ENCODE measurements around the gene GPC1.

Gene GPC1

DNA sequence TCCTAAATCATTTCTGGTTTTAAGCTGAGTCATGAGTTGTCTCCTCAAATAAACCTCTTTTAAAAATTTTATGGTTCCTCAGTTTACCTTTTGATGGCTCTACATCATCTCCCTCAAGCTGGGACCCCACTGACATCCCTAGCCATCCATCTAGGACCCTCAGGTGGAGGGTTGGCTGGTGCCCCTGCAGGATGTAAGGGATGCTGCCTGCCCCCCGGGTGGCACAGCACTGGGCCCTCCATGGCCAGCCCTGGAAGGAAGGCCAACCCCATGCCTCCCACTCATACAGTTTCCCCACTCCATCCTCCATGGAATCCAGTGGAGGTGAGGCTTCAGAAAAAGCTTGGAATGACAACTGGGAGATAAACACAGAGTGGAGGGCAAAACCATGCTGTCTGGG, 17.2 kb upstream of the GPC1 start:
- H3K36me3 Mint-ChIP-seq = peaks cover 7% of the 10 kb centered on the region
- H3K4me3 Mint-ChIP-seq = no peak overlapping the region
- H3K27ac Mint-ChIP-seq = no peak overlapping the region
- peaks cover 7% of the 10 kb centered on the region for H3K27me3 Mint-ChIP-seq
- H3K9me3 Mint-ChIP-seq = peaks cover 10% of the 10 kb centered on the region
- no peak for ATAC-seq
- H3K4me1 Mint-ChIP-seq = no peaks in the 10 kb centered on the region

DNA sequence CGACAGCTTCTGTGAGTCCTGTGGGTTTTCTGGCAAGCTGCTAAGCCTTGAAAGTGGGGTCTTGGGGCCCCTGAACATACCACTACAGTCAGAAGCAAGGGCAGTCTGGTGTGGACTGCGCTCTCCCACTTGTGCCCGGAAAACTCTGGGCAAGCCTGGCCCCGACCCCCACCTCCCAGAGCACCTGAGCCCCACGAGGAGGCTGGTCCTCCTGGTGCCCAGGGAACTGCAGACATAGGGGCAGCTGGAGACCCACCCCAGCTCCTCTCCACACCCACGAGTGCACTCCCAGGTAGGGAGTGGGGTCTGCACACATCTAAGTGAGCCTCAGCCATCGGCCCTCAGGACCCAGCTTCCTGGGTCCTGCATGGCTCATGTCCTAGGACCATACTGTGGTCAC, 16.2 kb upstream of the GPC1 start:
- Mint-ChIP-seq H3K36me3 (peaks cover 7% of the 10 kb centered on the region), H3K4me3 (no peak overlapping the region), H3K27ac (no peak overlapping the region), H3K9me3 (peaks cover 10% of the 10 kb centered on the region), H3K27me3 (peaks cover 7% of the 10 kb centered on the region), H3K4me1 (no peaks in the 10 kb centered on the region)
- no peak for ATAC-seq

DNA sequence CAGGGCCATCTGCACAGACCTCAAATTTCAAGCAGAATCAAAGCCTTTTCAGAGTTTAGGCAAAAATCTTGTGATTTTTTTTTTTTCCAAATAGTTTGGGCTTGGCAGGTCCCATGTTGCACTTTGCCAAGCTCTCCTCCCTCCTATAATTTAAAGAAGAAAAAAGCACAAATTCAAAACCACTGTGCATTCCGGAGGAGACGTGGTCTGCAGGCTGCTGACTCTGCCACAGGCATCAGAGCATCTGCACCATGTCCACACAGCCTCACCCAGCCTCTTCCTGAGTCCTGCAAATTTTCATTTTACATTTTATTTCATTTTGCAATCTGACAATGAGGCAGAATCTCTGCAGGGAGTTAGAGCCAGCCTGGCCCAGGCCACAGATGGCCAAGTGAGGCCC, 15.7 kb upstream of the GPC1 start:
- peaks cover 7% of the 10 kb centered on the region for H3K27me3 Mint-ChIP-seq
- H3K9me3 Mint-ChIP-seq = peaks cover 10% of the 10 kb centered on the region
- H3K27ac Mint-ChIP-seq = no peak overlapping the region
- H3K4me3 Mint-ChIP-seq = no peak overlapping the region
- ATAC-seq = no peak
- no peaks in the 10 kb centered on the region for H3K4me1 Mint-ChIP-seq
- H3K36me3 Mint-ChIP-seq = peaks cover 7% of the 10 kb centered on the region

DNA sequence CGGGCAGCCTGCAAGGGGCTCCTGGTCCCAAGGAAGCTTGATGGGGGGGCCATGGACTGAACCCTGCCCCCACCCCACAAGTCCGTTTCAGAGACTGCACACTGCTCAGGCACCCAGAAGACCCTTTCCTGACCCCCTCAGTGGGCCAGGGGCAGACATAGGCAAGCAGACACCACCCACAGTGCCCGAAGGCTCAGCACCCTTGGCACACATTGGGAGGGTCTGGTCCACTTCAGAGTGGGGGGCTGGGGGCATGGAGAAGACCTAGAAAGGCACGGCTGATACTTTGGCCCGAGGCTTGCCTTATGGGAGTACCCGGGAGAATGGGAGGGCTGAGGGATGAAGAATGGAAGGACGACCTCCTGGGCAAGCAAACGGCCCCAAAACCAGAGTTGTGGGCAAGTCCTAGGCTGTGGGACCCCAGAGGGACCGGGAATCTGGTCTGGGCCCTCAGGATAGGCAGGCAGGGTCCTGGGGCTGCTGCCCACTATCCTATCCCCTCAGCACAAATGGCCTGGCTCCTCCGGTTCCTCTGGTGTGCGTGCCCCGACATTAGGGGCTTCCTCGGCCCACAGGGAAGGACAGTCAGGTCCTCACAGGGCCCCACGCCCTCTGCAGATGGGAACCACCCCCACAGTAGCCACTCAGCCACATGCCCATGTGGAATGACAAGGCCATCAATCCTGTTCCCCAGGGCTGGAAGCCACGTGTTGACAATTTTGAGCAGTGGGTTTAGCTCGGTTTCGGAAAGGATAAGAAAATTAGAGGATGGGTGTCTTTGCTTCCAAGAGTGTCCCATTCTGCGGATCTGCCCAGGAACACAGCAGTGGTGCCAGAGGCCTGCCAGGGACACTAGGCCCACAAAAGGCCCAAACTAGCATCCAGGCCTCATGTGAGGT, 15.0 kb upstream of the GPC1 start:
- H3K9me3 Mint-ChIP-seq = peaks cover 14% of the 10 kb centered on the region

DNA sequence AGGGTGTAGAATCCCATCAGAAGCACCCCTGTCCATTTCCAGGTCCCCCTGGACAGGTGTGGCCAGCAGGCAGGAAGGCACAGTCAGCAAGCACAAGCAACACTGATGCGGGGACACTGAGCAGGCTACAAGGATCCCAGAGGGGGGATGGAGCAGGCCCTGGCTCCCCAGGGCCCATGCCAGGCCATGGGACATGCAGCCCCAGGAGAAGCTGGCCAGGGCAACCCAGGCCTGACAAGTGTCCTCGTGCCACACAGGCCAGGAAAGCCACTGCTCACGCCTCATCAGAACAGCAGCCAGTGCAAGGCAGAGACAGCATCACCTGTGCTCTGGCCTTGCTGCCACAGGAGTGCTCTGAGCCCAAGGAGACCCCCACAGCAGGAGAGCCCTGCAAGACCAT, 14.1 kb upstream of the GPC1 start:
- Mint-ChIP-seq H3K27ac (no peak overlapping the region), H3K4me3 (no peak overlapping the region), H3K36me3 (peaks cover 7% of the 10 kb centered on the region), H3K4me1 (no peaks in the 10 kb centered on the region), H3K9me3 (peaks cover 19% of the 10 kb centered on the region), H3K27me3 (peaks cover 7% of the 10 kb centered on the region)
- ATAC-seq = no peak

More for the DNA sequence above, 15.0 kb upstream of the GPC1 start:
- H3K4me1 Mint-ChIP-seq = no peaks in the 10 kb centered on the region
- no peak overlapping the region for H3K27ac Mint-ChIP-seq
- no peak overlapping the region for H3K4me3 Mint-ChIP-seq
- peaks cover 7% of the 10 kb centered on the region for H3K27me3 Mint-ChIP-seq
- no peak for ATAC-seq
- H3K36me3 Mint-ChIP-seq = peaks cover 7% of the 10 kb centered on the region

DNA sequence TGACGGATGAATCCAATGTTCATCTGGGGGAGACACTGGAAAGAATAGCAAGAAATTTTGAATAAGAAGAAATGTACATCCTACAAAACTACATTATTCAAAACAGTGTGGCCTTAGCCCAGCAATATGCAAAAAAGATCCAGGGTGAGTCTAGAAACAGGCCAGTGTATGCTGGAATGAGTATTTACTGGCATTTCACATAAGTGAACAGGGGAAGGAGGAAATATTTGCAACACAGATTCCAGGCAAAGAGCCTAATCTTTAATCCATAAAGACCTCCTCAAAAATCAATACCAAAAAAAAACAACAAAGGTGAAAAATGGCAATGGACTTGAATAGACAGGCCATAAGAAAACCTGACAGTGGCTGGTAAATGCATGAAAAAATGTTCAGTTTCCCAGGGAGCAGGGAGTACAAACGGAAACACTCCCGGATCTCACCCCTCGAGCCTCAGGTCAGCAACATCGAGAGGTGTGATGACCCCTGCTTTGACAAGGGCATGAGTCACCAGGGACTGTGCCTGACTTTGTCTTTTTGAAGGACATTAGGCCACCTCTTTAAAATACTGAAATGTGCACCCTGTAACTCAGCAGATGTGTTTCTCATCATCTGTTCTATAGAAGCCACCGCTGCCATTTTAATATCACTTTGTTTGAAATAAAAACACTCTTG, 12.7 kb upstream of the GPC1 start:
- Mint-ChIP-seq H3K4me1 (no peaks in the 10 kb centered on the region), H3K27ac (no peak overlapping the region), H3K27me3 (peaks cover 12% of the 10 kb centered on the region), H3K36me3 (peaks cover 7% of the 10 kb centered on the region), H3K9me3 (peaks cover 19% of the 10 kb centered on the region), H3K4me3 (no peak overlapping the region)
- no peak for ATAC-seq

DNA sequence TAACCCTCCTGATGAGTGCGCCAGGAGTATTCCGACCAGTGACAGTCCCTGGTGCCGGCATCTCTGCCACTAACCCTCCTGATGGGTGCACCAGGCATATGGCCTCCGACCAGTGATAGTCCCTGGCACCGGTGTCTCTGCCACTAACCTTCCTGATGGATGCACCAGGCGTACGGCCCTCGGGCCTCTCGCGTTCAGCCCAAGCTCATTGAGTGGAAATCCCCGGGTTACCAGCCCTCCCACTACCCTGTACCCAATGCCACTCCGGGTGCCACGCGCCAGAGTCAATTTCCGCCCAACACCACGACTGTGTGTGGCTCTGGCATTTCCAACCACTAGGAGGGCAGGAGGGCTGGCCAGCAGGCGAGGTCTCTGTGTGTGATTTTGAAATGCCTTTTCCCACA, 11.7 kb upstream of the GPC1 start:
- peaks cover 19% of the 10 kb centered on the region for H3K9me3 Mint-ChIP-seq
- no peaks in the 10 kb centered on the region for H3K4me1 Mint-ChIP-seq
- H3K27ac Mint-ChIP-seq = no peak overlapping the region
- peaks cover 15% of the 10 kb centered on the region for H3K27me3 Mint-ChIP-seq
- H3K36me3 Mint-ChIP-seq = no peaks in the 10 kb centered on the region
- no peak overlapping the region for H3K4me3 Mint-ChIP-seq
- ATAC-seq = no peak

DNA sequence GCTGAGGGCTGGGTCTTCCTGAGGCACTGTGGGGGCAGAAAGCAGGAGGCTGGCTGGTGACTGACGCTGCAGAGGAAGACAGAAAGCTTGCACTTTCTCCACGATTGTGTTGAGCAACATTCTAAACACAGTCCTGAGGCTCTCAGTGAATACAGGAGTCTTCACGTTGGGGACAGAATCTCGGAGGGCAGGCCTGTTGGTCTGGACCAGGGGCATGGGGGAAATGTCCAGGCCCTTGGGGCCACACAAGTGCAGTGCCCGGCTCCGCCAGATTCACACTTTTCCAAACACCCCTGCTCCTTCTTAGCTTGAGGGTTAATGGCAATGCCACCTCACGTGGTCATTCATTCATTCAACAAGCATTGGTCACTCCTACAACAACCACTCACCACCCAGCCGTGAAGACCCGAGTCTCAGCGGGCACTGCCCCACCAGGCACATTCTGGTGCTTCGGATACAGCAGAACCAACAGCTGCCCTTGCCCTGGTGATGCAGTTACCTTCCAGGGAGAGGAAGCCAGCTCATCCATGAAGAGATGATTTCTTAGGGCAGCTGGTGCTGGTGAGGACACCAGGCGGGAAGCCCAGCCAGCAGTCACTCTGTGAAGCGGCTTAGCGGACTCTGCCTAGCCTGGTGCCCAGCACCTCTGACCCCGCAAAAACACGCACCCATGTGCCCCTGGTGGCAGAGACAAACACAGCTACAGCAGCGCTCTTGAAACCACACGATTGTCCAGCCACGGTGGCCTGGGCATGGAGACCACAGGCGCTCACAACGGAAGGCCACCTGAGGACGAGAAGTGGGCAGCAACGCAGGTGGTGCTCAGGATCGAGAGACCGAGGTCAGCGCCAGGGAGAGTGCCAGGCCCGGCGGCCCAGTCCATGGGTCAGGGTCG, 10.9 kb upstream of the GPC1 start:
- no peak for ATAC-seq
- Mint-ChIP-seq H3K9me3 (peaks cover 19% of the 10 kb centered on the region), H3K4me1 (no peaks in the 10 kb centered on the region), H3K27ac (no peak overlapping the region), H3K4me3 (no peak overlapping the region), H3K36me3 (no peaks in the 10 kb centered on the region), H3K27me3 (peaks cover 18% of the 10 kb centered on the region)

DNA sequence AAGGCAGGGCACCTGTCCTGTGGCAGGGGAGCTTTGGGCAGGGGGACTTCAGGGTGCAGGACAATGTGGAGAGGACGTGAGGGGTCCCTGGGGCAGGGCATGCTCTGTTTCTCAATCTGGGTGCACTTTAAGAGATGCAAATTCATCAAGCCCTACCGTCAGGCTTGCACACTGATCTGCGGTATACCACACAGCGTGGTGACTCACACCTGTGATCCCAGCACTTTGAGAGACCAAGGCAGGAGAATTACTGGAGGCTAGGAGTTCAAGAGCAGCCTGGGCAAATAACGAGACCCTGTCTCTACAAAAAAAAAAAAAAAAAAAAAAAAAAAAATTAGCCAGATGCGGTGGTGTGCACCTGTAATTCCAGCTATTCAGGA, 10.2 kb upstream of the GPC1 start:
- Mint-ChIP-seq H3K4me1 (no peaks in the 10 kb centered on the region), H3K9me3 (peaks cover 19% of the 10 kb centered on the region), H3K4me3 (no peak overlapping the region), H3K36me3 (no peaks in the 10 kb centered on the region), H3K27me3 (peaks cover 18% of the 10 kb centered on the region), H3K27ac (no peak overlapping the region)
- no peak for ATAC-seq

DNA sequence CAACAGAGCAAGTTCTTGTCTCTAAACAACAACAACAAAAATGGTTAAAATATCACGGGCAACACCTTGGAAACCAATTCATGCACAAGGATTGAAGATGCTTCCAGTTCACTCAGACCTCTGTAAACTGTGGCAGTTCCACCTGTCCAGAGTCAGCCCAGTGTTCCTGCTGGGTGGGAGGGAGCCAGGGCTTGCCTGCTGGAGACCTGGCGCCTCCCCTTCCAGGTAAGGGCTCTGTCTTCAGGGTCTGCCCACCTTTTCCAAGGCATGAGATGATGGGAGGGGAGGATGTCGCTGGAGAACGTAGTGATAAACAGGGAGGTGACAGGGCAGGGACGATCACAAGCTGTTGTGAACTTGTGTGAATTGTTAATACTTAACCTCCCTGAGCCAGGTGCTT, 9.8 kb upstream of the GPC1 start:
- no peaks in the 10 kb centered on the region for H3K4me1 Mint-ChIP-seq
- H3K27ac Mint-ChIP-seq = no peak overlapping the region
- H3K36me3 Mint-ChIP-seq = no peaks in the 10 kb centered on the region
- no peak for ATAC-seq
- no peak overlapping the region for H3K4me3 Mint-ChIP-seq
- peaks cover 18% of the 10 kb centered on the region for H3K27me3 Mint-ChIP-seq
- H3K9me3 Mint-ChIP-seq = peaks cover 19% of the 10 kb centered on the region

DNA sequence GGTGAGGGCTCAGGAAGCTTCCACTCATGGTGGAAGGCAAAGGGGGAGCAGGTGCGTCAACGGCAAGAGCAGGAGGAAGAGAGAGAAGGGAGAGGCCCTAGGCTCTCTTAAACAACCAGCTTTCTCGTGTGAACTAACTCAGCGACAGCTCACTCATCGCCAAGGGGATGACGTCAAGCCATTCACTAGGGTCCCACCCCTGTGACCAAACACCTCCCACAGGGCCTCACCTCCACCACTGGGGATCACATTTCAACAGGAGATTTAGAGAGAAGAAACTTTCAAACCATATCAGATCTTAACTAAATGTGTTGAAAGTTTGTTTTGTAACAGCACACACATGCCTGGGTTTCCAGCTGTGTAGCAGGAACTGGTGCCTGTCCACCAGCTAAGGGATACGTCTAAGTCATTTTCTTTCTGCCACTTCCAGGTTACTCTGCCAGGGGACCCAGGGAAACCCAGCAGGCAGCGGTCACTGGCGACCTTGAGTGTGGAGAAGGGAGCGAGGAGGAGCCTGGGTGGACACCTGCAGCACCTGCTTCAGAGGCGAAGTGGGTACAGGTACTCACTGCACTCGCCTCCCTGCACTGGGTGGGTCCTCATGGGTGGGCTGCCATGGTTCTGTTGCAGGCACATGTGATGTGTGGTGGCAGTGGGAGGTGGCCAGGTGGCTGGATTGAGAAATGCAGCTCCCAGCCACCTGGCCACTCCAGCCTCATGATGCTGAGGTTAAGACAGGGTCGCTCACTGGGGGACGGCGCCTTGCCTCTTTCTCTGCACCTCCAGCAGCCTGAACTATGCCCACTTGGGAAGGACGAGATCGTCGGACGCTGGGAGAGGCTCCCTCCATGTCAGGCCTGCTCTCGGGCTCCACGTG, 8.4 kb upstream of the GPC1 start:
- Mint-ChIP-seq H3K36me3 (no peaks in the 10 kb centered on the region), H3K27me3 (peaks cover 24% of the 10 kb centered on the region), H3K27ac (no peak overlapping the region), H3K4me3 (no peak overlapping the region), H3K9me3 (peaks cover 14% of the 10 kb centered on the region), H3K4me1 (no peaks in the 10 kb centered on the region)
- no peak for ATAC-seq

DNA sequence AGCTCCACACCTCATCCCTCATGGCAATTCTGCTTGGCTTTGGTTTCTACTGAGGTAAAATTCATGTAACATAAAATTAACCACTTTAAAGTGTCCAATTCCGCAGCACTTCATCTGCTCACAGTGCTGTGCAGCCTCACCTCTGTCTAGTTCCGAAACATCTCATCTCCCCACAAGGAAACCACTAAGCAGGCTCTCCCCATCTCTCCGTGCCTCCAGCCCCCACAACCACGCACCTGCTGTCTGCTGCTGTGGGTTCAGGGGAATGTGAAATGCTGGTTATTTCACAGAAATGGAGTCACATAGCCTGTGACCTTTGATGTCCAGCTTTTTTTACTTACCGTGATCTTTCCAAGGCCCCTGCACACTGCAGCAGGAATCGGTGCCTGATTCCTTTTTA, 7.7 kb upstream of the GPC1 start:
- no peak for ATAC-seq
- Mint-ChIP-seq H3K27me3 (peaks cover 30% of the 10 kb centered on the region), H3K9me3 (peaks cover 14% of the 10 kb centered on the region), H3K4me3 (no peak overlapping the region), H3K4me1 (no peaks in the 10 kb centered on the region), H3K36me3 (no peaks in the 10 kb centered on the region), H3K27ac (no peak overlapping the region)

DNA sequence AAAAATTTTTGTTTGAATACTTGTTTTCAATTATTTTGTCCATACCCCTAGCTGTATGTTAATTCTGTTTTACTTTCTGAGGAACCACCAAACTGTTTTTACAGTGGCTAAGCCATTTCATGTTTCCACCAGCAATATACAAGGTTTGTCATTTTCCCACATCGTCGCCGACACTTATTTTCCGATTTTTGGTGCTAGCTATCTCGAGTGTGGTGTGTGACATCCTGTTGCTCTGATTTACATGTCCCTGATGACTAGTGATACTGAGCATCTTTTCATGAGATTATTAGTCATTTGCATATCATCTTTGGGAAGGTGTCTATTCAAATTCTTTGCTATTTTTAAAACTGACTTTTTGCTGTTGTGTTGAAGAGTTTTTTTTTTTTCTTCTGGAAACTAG, 7.2 kb upstream of the GPC1 start:
- peaks cover 35% of the 10 kb centered on the region for H3K27me3 Mint-ChIP-seq
- no peak for ATAC-seq
- H3K4me3 Mint-ChIP-seq = no peak overlapping the region
- no peaks in the 10 kb centered on the region for H3K36me3 Mint-ChIP-seq
- peaks cover 14% of the 10 kb centered on the region for H3K9me3 Mint-ChIP-seq
- H3K27ac Mint-ChIP-seq = no peak overlapping the region
- no peaks in the 10 kb centered on the region for H3K4me1 Mint-ChIP-seq

DNA sequence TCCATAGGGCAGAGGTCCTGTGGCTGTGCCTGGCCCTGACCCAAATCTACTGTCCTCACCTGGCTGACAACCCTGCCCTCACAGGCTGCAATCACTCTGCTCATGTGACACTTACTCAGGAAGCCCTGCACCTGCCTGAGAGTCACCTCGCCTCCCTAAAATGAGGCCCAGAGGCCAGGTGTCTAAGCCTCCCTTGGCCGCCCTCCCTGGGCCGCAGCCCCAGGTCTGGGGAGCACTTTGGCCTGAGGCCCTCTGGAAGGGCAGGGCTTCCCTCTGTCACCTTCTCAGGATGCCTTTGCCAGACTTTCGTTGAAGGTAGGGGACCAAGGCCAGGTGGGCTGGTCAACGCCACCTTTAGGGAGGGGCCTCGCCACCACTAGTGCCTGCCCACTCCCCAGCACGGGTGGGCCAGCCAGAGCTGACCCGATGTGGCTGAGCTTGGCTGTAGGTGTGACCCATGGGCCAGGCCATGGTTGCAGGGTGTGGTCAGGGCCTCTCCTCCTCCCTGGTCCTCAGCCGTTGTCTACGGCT, 6.1 kb upstream of the GPC1 start:
- Mint-ChIP-seq H3K36me3 (no peaks in the 10 kb centered on the region), H3K27ac (no peak overlapping the region), H3K4me1 (peaks cover 1% of the 10 kb centered on the region), H3K4me3 (no peak overlapping the region), H3K9me3 (peaks cover 14% of the 10 kb centered on the region), H3K27me3 (peaks cover 46% of the 10 kb centered on the region)
- no peak for ATAC-seq

Measured in stimulated activated memory B cell treated with anti-CD40 and anti-IgM and Interleukin-4, amounts not matched to agents 10 μg/mL and 1 μg/mL and 100 μg/mL, for 72 hours (primary cell).